SW 1271 (cell line): ENCODE data around the gene FIBP.
A peak's percentile ranks its signal among the peaks of the same experiment; 100 is the strongest.

Experiments
- DNase-seq, 2 experiments: peaks; one replicate each; lab custom pipeline; 2025; lab: John Stamatoyannopoulos, UW

Gene FIBP

DNA sequence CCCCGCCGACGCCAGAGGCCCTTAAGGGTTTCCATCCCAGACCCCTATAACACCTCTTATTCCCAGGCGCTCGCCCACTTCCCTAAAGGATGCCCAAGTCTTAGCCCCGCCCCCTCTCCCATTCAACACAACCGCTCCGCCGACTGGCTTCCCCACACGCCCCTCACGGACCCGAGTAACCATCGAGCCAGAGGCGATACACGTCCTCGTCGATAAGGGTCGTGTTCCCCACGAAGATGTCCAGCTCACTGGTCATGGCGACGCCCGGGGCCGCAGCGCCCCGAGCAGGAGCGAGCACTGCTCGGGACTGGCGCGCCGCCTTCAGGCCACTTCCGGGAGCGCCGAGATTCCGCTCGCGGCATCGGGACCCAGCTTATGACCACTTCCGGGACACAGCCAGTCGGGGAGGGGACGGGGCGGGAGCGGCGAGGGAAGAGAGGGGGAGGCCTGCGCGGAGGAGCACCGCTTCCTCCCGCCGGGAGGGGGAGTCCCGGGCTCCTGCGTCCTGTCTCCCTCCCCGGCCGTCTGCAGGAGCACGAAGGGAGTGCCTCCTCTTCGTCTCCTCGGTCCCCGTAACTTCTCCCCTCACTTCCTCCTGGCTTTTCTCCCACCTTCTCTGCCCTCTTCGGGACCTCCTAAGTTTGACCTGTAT, at the start of gene FIBP:
FIBP (minus strand) TSS at position 309 of the 652 bp plus-strand sequence; CDS start at position 256, 53 bp downstream.
- peak; percentile 89 to 95 for DNase-seq

DNA sequence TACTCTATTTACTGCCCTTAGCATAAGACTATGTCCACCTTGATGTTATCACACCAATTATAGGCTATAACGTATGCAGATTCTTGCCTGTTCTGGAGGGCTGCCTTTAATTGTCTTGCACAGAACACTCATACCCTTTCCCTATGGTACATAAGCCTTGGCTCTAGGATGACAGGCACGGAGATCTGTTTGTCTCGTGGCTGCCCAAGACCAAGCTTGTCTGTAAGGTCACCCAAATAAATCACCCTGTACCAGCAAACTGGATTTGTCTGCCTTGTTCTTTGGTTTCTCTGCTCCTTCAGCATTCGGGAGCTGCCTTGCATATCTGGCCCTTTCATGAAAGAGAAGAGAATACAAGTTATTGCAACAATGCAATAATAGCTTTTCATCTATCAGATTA, 49.5 kb upstream of the FIBP start:
- DNase-seq: no peak

DNA sequence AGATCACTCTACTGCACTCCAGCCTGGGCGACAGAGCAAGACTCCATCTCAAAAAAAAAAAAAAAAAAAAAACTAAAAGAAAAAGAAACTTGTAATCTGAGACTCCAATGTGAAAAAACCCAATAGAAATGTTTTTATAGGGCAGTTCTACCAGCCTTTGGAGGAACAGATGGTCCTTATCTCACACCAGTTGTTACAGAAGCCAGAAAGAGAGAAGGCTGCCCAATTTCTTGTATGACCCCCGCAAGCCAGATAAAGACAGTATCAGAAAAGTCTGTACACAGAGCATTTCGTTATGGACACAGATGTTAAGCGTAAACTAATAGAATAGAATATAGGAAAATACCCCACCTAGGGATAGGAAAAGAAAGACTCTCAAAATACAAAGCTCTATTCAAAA, 45.7 kb upstream of the FIBP start:
- DNase-seq: no peak

DNA sequence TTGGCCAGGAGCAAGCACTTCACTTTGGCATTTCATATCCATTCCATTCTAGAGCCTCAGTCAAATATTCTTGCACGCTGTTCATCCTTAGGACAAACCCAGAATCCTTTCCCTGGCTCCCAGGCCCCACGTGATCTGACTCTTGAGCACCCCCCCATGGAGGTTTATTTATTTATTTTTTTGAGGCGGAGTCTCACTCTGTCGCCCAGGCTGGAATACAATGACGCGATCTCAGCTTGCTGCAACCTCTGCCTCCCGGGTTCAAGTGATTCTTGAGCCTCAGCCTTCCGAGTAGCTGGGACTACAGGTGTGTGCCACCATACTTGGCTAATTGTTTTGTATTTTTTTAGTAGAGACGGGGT, 44.3 kb upstream of the FIBP start:
- DNase-seq: no peak

DNA sequence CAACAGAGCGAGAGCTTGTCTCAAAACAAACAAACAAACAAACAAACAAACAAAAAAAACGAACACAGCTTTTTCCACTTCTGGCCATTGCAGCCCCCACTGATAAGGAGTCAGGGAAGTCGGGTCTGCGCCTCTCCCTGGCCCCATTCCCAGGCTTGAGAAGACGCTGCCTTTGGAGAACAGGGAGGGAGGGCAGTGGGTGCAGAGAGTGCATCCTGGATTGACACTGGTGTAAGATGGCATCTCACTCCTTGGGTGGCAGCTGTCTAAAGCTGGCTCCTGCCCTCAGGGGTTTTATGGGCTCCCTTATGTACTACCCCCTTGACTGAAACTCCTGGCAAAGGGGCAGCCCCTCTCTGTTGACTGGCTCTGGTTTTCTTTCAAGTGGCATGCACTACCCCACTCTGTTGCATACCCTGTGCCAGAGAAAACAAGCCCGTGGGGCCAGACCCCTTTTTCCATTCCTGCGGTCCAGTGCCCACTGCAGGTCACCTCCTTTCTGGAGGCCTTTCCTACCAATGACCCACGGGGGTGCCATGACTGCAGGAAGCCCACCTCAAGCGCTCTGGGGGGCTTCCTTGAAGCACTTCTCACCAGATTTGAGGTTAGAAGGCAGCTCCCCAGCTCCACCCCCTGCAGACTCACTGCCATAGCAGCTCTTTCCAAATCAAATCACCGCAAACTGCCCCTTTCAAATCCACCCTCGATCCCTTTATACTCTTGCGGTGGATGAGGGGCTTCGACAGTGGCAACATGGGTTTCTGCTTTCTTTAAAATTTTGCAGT, 43.7 kb upstream of the FIBP start:
- no peak for DNase-seq

- no peak for DNase-seq
These were observed 40.4 kb upstream of the FIBP start for GRCh38 chr11:65928667-65929066.

- no peak for DNase-seq
These were observed 39.7 kb upstream of the FIBP start for GRCh38 chr11:65927904-65928397.

GRCh38 chr11:65925397-65925796, 37.1 kb upstream of the FIBP start:
- DNase-seq: no peak

GRCh38 chr11:65922565-65922964, 34.3 kb upstream of the FIBP start:
- no peak for DNase-seq

GRCh38 chr11:65921876-65922275, 33.6 kb upstream of the FIBP start:
- DNase-seq: no peak

DNA sequence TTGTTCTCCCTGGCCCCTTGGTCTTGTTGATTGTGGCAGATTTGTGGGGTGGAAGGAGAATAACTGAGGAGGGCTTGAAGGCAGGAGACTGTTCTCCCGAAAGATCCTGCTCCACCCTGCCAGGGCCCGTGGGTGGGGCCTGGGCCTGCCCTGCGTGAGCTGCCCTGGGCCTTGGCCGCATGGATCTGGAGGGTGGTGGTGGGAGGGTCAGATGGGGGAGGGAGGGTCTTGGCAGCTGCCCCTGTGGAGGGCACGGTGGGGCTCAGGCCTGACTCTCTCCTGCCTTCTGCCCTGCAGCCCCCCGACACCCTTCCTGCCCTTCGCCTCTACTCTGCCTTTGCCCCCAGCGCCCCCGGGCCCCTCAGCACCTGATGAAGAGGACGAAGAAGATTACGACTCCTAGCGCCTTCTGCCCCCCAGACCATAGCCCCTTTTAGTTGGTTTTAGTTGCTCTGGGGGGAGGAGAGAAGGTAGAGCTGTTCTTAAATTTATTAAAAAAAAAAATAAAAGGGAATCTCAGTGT, 32.8 kb upstream of the FIBP start:
- DNase-seq: no peak

DNA sequence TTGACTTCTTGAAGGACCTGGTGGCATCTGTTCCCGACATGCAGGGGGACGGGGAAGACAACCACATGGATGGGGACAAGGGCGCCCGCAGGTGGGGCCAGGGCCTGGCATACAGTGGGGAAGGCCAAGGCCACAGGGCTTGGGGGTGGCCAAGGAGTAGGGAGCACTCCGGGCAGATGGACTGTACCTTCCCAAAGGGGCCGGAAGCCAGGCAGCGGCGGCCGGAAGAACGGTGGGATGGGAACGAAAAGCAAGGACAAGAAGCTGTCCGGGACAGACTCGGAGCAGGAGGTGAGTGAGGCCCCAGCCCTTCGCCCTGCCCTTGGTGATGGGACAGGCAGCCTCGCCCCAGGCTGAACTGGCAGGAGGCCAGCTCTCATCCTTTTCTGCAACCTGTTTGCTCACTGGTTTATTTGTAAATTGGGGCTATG, 32.1 kb upstream of the FIBP start:
- DNase-seq: no peak

- DNase-seq: peak in 1 of 2 experiments; percentile 69
These were observed 31.5 kb upstream of the FIBP start for GRCh38 chr11:65919573-65920371.

GRCh38 chr11:65919141-65919572, 30.9 kb upstream of the FIBP start, which contains the start of gene DRAP1:
DRAP1 (plus strand) TSS chr11:65919426; CDS start chr11:65919502, 76 bp downstream.
- peak; percentile 85 to 94 for DNase-seq

- DNase-seq: peak in 1 of 2 experiments; percentile 61
These were observed 30.2 kb upstream of the FIBP start, which contains the start of gene C11orf68 for GRCh38 chr11:65918211-65919140. C11orf68 (minus strand) TSS chr11:65919062; CDS start chr11:65919031, 31 bp downstream.

- DNase-seq: no peak
These were observed 29.4 kb upstream of the FIBP start for GRCh38 chr11:65917434-65918210.

GRCh38 chr11:65917077-65917433, 28.8 kb upstream of the FIBP start:
- DNase-seq: no peak

DNA sequence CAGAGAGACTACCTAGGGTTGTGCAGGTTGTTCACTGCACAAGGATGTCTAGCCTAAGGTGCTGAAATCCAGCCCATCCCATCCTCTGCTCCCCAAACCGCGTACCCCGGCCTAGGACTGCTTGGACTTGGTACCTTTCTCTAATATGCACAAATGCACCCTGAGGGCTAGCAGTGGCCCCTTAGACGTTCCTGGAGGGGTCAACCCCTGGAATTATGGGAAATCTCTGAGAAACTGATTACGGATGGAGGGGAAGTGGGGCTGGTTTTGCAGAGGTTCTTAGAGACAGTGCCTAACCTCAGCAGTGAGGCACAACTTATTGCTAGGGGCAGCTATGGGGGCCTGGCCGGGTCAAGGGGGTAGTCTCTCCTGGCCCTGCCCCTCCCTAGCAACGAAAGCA, 28.1 kb upstream of the FIBP start:
- no peak for DNase-seq

- peak; percentile 95 to 97 for DNase-seq
These were observed 27.6 kb upstream of the FIBP start for GRCh38 chr11:65915821-65916251.
